Erythroblast (primary cell): ENCODE measurements around the gene CSF3R.
"Not testable (repeated sequence)": the region's sequence is repeated elsewhere in the genome, so short reads cannot be mapped to it uniquely, and the experiment has no call there.

Experiments used
- DNase-seq, 2 experiments: peaks; one replicate each; lab custom pipeline; 2025; lab: John Stamatoyannopoulos, UW
- GATA1 ChIP-seq: IDR thresholded peaks from 2 replicates; pipeline ENCODE4 v1.6.1; 2011; ENCODE audit warnings: low read depth, mild to moderate bottlenecking, control low read depth, low read length, moderate library complexity
- POLR2A ChIP-seq: IDR thresholded peaks from 2 replicates; pipeline ENCODE4 v1.6.1; 2011; ENCODE audit warnings: mild to moderate bottlenecking, low read length

CSF3R gene

DNA sequence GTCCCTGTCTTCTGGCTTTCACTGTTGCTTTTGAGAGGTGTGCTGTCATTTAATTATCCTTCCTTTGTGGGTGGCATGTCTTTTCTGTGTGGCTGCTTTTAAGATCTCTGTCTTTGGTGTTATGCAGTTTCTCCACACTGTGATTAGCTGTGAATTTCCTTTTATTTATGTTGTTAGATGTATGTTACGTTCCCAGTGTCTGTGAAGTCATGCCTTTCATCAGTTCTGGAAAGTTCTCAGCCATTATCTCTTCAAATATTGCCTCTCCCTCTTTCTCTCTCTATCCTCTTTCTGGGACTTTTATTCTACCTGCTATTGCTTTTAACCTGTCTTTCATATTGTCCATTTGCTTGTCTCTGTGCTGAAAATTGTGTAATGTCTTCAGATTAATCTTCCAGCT, 21.0 kb upstream of the CSF3R start:
- TF ChIP-seq POLR2A (no peak), GATA1 (no peak)
- DNase-seq: no peak

- TF ChIP-seq POLR2A (no peak), GATA1 (no peak)
- no peak for DNase-seq
Observed at GRCh38 chr1:36503159-36503558, 20.4 kb upstream of the CSF3R start.

DNA sequence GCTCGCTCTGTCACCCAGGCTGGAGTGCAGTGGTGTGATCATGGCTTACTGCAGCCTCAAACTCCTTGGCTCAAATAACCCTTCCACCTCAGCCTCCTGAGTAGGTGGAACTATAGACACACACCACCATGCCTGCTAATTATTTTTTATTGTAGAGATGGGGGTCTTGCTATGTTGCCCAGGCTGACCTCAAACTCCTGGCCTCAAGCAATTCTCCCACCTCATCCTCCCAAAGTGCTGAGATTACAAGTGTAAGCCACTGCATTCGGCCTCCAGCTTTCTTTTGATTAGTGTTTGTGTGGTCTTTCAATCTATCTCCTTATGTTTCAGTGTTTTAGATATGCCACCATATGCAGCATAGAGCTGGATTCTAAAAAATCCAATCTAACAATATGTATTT, 19.9 kb upstream of the CSF3R start:
- TF ChIP-seq POLR2A (no peak), GATA1 (no peak)
- DNase-seq: no peak

DNA sequence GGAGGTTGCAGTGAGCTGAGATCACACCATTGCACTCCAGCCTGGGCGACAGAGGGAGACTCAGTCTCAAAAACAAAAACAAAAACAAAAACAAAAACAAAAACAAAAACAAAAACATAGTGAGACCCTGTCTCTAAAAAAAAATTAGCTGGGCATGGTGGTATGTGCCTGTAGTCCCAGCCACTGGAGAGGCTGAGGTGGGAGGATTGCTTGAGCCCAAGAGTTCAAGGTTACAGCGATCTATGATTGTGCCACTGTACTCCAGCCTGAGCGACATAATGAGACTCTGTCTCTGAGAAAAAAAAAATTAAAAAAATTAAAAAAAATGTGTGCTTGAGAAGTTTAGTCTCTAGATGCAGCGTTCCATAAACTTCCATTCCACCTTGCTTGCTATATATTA, 19.2 kb upstream of the CSF3R start:
- not testable (repeated sequence) for DNase-seq

DNA sequence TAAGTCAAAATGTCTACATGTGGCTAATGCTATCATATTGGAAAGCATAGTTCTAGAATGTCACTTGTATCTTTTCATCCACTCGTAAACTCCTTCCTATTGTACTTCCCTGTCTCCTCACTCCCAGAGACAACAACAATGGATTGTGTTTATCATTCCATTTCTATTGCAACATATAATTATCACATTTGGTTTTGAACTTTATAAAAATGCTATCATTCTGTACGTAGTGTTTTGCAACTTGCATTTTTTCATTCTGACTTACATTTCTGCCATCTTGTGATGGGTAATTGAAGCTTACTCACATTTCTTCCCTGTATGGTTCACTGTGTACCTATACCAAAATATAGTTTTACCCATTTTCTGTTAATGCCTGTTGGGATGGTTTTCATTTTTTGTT, 14.5 kb upstream of the CSF3R start:
- no peak for TF ChIP-seq GATA1
- no peak for TF ChIP-seq POLR2A
- DNase-seq: no peak

GRCh38 chr1:36494971-36495370, 12.3 kb upstream of the CSF3R start:
- DNase-seq: no peak
- TF ChIP-seq POLR2A (no peak), GATA1 (no peak)

GRCh38 chr1:36493524-36493923, 10.8 kb upstream of the CSF3R start:
- no peak for DNase-seq
- TF ChIP-seq POLR2A (no peak), GATA1 (no peak)

DNA sequence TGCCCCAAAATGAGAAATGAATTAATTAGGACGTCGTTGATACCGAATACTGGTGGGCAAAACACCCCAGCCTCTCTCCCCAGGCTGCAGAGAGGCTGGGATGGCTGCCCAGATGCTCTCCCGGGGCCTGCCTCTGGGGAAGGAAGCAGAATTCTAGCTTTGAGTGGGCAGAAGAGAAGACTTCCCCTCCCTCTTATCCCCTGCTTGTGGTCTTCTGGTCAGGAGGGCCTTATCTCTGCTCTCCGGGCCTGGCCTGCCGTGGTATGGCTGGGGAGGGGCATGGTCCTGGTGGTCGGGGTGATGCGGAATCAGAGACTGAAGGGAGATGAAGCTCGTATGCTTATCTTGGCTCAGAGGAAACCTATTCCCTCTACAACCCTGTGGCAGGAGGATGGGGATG, 9.8 kb upstream of the CSF3R start:
- peak; percentile 10 to 62 for DNase-seq
- TF ChIP-seq GATA1 (no peak), POLR2A (no peak)

GRCh38 chr1:36489258-36490051, 6.7 kb upstream of the CSF3R start:
- not testable (repeated sequence) for DNase-seq

- no peak for DNase-seq
- TF ChIP-seq POLR2A (no peak), GATA1 (no peak)
Observed at GRCh38 chr1:36487906-36488305, 5.2 kb upstream of the CSF3R start.

DNA sequence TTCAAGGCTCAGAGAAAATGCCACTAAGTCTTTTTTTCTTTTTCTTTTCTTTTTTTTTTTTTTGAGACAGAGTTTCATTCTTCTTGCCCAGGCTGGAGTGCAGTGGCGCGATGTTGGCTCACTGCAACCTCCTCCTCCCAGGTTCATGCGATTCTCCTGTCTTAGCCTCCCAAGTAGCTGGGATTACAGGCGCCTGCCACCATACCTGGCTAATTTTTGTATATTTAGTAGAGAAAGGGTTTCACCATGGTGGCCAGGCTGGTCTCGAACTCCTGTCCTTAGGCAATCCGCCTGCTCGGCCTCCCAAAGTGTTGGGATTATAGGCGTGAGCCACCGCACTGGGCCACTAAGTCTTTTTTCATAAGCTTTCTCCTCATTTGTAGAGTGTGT, 4.6 kb upstream of the CSF3R start:
- not testable (repeated sequence) for DNase-seq

DNA sequence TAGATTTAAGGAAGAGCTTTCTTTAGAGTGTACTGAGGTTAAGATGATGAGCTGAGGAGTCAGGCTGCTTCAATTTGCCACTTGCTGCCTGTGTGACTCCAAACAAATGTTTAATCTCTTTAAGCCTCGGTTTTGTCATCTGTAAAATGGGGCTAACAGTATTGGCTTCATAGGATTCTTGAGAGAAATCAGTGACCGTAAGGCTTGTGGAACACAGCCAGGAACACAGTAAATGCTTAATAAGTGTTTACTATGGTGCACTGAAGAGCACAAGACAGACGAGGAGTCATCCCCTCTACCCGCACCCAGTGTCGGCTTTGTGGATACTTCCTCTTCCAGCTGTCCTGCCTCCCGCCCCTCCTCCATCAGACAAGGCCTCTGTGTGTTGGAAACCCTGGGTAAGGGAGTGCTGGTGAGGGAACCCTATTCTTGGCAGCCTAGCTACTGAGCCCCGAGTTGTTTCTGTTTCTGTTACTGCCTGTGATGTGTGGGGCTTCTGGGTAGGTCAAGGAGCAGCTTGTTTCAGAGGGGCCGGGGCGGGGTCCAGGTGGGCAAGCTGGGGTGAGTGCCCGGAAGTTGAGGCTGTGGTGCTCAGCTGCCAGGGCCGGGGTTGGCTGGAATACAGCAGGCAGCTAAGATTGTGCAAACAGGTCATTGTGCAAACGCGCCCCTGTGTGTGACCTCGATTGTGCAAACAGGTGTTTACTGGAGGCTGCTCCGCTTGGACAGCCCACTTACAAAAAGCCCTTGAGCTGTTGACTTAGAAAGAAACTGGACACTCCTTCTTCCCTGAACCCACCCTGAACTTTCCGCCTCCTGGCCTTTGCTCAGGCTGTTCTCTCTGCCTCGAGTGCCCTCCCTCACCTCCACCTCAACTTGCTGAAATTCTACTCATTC, 4.0 kb upstream of the CSF3R start:
- TF ChIP-seq POLR2A: no peak
- no peak for TF ChIP-seq GATA1
- peak in 1 of 2 experiments; percentile 7 for DNase-seq

GRCh38 chr1:36486093-36486438, 3.4 kb upstream of the CSF3R start:
- DNase-seq: no peak
- TF ChIP-seq POLR2A: no peak
- no peak for TF ChIP-seq GATA1

- TF ChIP-seq GATA1 (no peak), POLR2A (no peak)
- DNase-seq: no peak
Observed at GRCh38 chr1:36484099-36484498, 1.4 kb upstream of the CSF3R start.
